Measurements from ENCODE around the gene ERLIN1.
"Not testable (repeated sequence)": the region's sequence is repeated elsewhere in the genome, so short reads cannot be mapped to it uniquely, and the experiment has no call there.

The ERLIN1 gene

GRCh38 chr10:100131571-100131970 lies 54.3 kb downstream of the ERLIN1 start:
- DNase-seq: no peak

GRCh38 chr10:100130831-100131230 lies 55.0 kb downstream of the ERLIN1 start:
- no peak for DNase-seq

- DNase-seq: no peak
These were observed 56.4 kb downstream of the ERLIN1 start for GRCh38 chr10:100129424-100129823.

- DNase-seq: no peak
These were observed 56.9 kb downstream of the ERLIN1 start for GRCh38 chr10:100128951-100129350.

- DNase-seq: not testable (repeated sequence)
These were observed 60.5 kb downstream of the ERLIN1 start for GRCh38 chr10:100125335-100125734.

GRCh38 chr10:100124097-100124496 lies 61.7 kb downstream of the ERLIN1 start:
- no peak for DNase-seq

- DNase-seq: no peak
These were observed 63.0 kb downstream of the ERLIN1 start for GRCh38 chr10:100122780-100123179.

GRCh38 chr10:100120550-100120949 lies 65.3 kb downstream of the ERLIN1 start:
- DNase-seq: no peak

- DNase-seq: no peak
These were observed 66.1 kb downstream of the ERLIN1 start for GRCh38 chr10:100119726-100120125.

- DNase-seq: no peak
These were observed 70.7 kb downstream of the ERLIN1 start for GRCh38 chr10:100114976-100115770.

- no peak for DNase-seq
These were observed 71.4 kb downstream of the ERLIN1 start for GRCh38 chr10:100114460-100114859.

- no peak for DNase-seq
These were observed 76.2 kb downstream of the ERLIN1 start for GRCh38 chr10:100109670-100110069.

GRCh38 chr10:100106865-100107264 lies 79.0 kb downstream of the ERLIN1 start:
- no peak for DNase-seq

- no peak for DNase-seq
These were observed 81.5 kb downstream of the ERLIN1 start for GRCh38 chr10:100104300-100104699.

GRCh38 chr10:100103581-100103980 lies 82.2 kb downstream of the ERLIN1 start:
- no peak for DNase-seq

GRCh38 chr10:100101192-100102076 lies 84.4 kb downstream of the ERLIN1 start:
- no peak for DNase-seq

GRCh38 chr10:100100651-100101184 lies 85.1 kb downstream of the ERLIN1 start:
- DNase-seq: no peak

All from effector CD8-positive, alpha-beta T cell (primary cell).